Astrocyte of the hippocampus (primary cell): ENCODE results near the gene RHD.
A peak's percentile ranks its signal among the peaks of the same experiment; 100 is the strongest.
"Not testable (repeated sequence)": the region's sequence is repeated elsewhere in the genome, so short reads cannot be mapped to it uniquely, and the experiment has no call there.

Experiments
- DNase-seq: peaks from one replicate; pipeline ENCODE4 v3.0.0; 2011; ENCODE audit warnings: low read depth, low spot score

RHD gene

GRCh38 chr1:25308168-25308567 lies 35.9 kb downstream of the RHD start:
- not testable (repeated sequence) for DNase-seq

GRCh38 chr1:25309085-25309484 lies 36.8 kb downstream of the RHD start:
- peak; percentile 9 for DNase-seq

GRCh38 chr1:25309486-25309885 lies 37.2 kb downstream of the RHD start:
- DNase-seq: peak; percentile 9

- not testable (repeated sequence) for DNase-seq
Measured at GRCh38 chr1:25312806-25313470, 40.6 kb downstream of the RHD start.

- DNase-seq: peak; percentile 83
Measured at GRCh38 chr1:25320314-25320938, 48.1 kb downstream of the RHD start.

- DNase-seq: not testable (repeated sequence)
Measured at GRCh38 chr1:25322127-25322526, 49.8 kb downstream of the RHD start.

- not testable (repeated sequence) for DNase-seq
Measured at GRCh38 chr1:25324407-25324806, 52.1 kb downstream of the RHD start.

- not testable (repeated sequence) for DNase-seq
Measured at GRCh38 chr1:25327864-25328790, 55.8 kb downstream of the RHD start.

GRCh38 chr1:25328791-25329185 lies 56.5 kb downstream of the RHD start:
- DNase-seq: not testable (repeated sequence)

- DNase-seq: not testable (repeated sequence)
Measured at GRCh38 chr1:25329336-25329735, 57.0 kb downstream of the RHD start.

GRCh38 chr1:25329950-25330349 lies 57.6 kb downstream of the RHD start:
- DNase-seq: peak; percentile 33

- DNase-seq: peak; percentile 12
Measured at GRCh38 chr1:25336922-25337354, 64.6 kb downstream of the RHD start.

GRCh38 chr1:25337483-25338187 lies 65.3 kb downstream of the RHD start:
- DNase-seq: peak; percentile 20

GRCh38 chr1:25338188-25338981 lies 66.1 kb downstream of the RHD start, which contains the start of gene TMEM50A:
Gene TMEM50A, plus strand, starts transcription at chr1:25338334. Its CDS starts 2,153 bp downstream, at chr1:25340487.
- peak; percentile 95 for DNase-seq

- peak; percentile 13 for DNase-seq
Measured at GRCh38 chr1:25338986-25339385, 66.7 kb downstream of the RHD start.

- DNase-seq: no peak
Measured at GRCh38 chr1:25341746-25342145, 69.4 kb downstream of the RHD start.

GRCh38 chr1:25342846-25343245 lies 70.5 kb downstream of the RHD start:
- DNase-seq: no peak

GRCh38 chr1:25343872-25344271 lies 71.6 kb downstream of the RHD start:
- peak; percentile 90 for DNase-seq

GRCh38 chr1:25347556-25347955 lies 75.2 kb downstream of the RHD start:
- peak; percentile 40 for DNase-seq

GRCh38 chr1:25349606-25350005 lies 77.3 kb downstream of the RHD start:
- DNase-seq: no peak
